ENCODE measurements around the gene DAPK1.

DAPK1 gene

DNA sequence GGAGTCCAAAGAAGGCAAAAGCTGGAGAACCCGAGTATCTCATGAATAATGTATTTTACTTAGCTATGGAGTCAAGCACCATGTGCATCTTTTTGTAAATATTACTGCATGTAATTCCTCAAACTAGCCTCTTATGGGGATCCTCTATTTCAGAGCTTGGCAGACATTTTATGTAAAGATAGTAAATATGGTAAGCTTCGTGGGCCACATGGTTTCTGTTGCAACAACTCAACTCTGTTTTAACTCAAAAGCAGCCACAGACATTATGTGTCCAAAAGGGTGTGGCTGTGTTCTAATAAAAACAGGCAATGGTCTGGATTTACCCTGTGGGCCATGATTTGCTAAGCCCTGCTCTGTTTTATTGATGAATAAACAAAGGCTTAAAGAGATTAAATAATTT lies 17.3 kb downstream of the DAPK1 start:
- TF ChIP-seq, protein P1, sequence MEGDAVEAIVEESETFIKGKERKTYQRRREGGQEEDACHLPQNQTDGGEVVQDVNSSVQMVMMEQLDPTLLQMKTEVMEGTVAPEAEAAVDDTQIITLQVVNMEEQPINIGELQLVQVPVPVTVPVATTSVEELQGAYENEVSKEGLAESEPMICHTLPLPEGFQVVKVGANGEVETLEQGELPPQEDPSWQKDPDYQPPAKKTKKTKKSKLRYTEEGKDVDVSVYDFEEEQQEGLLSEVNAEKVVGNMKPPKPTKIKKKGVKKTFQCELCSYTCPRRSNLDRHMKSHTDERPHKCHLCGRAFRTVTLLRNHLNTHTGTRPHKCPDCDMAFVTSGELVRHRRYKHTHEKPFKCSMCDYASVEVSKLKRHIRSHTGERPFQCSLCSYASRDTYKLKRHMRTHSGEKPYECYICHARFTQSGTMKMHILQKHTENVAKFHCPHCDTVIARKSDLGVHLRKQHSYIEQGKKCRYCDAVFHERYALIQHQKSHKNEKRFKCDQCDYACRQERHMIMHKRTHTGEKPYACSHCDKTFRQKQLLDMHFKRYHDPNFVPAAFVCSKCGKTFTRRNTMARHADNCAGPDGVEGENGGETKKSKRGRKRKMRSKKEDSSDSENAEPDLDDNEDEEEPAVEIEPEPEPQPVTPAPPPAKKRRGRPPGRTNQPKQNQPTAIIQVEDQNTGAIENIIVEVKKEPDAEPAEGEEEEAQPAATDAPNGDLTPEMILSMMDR (IDR thresholded peaks at IDR 0.05) = no peak

DNA sequence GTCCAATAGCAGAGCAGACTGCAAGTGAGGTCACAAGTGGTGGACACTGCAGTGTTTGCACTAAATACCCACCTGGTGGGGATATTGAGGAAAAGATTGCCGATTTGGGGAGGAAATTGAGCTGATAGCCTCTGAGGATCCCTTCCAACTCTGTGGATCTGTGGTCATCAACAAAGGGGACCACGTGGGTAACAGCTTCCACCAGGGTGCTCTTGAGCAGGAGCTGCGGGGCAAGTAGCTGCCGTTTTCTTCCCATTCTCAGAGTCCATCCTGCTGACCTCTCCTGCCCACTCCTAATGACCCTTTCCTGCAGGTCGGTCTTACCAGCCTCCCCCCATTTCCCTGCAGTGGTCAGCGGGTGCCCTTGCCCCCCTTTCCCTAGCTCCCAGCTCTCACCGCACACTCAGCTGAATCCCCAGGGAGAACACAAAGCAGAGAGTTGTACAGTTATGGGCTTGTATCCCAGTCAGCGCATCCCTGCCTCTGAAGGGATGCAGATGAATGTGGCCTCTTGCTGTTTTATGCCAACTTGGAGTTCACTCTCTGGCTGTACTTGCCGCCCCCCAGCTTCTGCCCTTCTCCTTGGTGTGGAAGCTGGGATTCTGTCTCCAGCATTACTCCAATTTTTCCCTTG lies 18.0 kb downstream of the DAPK1 start:
- TF ChIP-seq, protein P1 (IDR thresholded peaks at IDR 0.05) = no peak

DNA sequence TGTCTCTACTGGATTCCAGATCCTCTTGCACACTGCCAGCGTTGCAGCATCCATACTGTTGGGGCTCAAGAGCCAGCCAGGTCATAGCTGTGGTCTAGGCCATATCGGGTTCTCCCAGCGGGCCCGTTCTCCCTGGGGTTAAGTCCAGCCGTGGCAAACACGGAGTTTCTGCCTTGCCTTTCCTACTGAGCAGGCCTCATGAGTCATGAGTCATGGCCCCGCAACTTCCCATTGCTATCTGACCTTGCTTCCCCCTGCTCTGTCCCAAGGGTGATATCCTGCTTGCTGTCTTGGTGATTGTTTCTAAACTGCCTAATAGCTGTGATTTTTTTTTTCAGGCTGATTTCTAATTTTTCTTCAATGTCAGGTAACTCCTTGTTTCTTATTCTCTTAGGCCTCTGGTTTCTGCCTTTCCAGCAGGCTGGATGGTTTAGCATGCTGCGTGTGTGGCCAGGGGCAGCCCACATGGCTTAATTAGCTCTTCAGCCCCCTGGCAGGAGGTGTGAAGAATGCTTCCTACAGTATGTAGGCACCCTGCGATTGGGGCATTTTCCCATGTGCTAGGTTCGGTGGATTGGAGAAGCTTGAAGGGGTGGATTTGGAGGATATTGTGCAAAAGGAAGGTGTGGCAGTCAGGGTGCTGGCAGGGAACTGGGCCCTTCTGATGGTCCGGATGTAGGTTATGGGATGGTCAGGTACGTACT lies 18.7 kb downstream of the DAPK1 start:
- TF ChIP-seq, protein P1 (IDR thresholded peaks at IDR 0.05) = no peak

DNA sequence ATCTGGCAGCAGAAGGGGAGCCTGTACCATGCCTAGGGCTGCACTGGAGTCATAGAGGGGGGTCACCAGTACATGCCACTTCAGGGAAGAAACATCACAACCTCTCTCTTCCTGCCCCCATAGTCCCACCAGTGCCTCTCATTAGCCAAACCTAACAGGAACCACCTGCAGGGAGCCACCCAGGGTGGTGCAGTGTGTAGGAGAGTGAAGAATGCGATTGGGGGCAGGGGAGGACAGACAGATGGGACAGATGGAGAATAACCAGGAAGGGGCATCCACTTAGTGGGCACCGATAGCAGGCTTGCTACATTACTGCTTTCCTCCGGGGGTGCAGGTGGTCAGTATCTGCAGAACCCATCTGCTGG lies 19.2 kb downstream of the DAPK1 start:
- TF ChIP-seq, protein P1 (IDR thresholded peaks at IDR 0.05) = no peak

DNA sequence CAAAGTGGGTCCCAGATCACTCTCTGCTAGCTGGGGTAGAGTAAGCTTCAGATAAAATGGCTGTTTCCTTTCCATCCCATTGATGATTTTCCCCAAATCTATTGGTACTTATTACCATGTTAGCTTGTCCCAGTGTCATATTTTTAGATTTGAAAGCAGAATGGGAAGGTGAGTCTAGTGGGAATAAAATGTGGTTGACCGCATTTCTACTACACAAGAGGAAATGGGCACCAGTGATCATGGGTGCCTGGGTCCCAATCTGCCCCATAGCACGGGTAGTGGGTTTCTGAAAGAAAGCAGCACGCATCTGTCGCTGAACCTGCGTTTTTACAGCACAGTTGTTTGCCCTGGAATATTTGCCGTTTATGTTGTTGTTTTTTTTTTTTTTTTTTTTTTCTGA lies 20.1 kb downstream of the DAPK1 start:
- TF ChIP-seq, protein P1 (IDR thresholded peaks at IDR 0.05) = no peak

DNA sequence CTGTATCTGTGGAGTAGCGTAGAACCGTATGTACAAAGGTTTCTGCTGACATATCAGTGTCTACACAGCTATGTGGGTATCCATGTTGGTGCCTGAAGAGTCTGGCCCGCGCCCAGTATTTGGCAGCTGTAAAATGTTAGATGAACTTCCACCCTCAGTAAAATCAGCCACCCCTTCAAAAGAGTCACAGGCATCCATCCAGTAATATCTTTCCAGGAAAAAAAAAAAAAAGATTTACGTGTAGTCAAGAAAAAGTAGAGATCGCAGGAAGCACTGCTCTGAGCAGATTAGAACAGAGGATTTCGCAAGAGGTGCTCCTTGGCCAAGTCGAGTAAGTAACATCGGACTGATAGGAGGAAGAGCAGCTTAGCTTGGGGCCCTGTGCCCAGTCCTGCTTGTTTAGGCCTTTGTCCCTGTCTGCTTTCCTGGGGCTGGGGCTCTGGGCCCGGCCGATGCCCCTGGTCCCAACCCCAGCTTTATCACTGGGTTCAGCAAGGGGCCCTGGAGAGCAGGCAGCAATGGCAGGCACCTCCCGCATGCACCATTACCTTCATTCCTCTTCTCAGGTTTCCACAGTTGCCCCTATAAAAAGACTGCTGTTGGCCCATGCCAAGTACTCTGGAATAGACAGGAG lies 21.2 kb downstream of the DAPK1 start:
- TF ChIP-seq, protein P1 (IDR thresholded peaks at IDR 0.05) = no peak

DNA sequence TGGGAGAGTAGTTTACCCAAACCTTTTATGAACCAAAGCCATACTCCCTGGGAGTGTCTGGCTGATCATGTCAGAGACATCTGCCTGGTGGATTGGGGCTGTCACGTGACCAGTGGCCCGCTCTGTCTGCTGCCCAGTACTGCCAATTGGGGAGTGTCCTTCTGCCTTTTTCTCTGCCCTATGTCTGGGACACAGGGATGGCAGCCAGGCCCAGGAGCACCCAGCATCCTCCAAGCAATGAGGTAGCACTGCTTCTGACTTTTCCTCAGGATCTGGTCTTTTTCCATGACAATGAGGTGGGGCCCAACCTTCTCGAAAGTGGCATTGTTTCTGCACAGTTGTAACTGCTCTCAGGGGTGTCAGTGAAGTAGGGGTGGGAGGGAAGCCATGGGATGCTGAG lies 21.8 kb downstream of the DAPK1 start:
- TF ChIP-seq, protein P1 (IDR thresholded peaks at IDR 0.05) = no peak

Measured in LNCAP (cell line).